Activated T-cell treated with anti-CD3 and anti-CD28 coated beads, Interleukin-2, amount 50 U/mL, for 72 hours (primary cell): ENCODE results near the gene PDZD2. TPM values are rescaled to one million over a fixed set of nuclear protein-coding genes. Genes with fewer than 3 reads are reported as not detected.

ENCODE experiments used
- ATAC-seq, 2 donors: fragments of 150-1000 bp; cut with Tn5 transposase; replicated peaks in 1 of 2; 2 replicates each; pipeline ENCODE4 v1.10.0; 2021; ENCODE audit warnings: moderate library complexity in 2 of 2, mild to moderate bottlenecking in 1 of 2
- DNase-seq, 2 donors: peaks; one replicate each; pipeline ENCODE4 v3.0.0; 2021 to 2022; ENCODE audit warnings: mixed read lengths in 1 of 2
- H3K27ac Mint-ChIP-seq: one replicate; pipeline ENCODE4 v1.8.0; 2022; ENCODE audit warnings: mild to moderate bottlenecking, moderate library complexity, mixed read lengths
- H3K27me3 Mint-ChIP-seq: one replicate; pipeline ENCODE4 v1.8.0; 2022; ENCODE audit warnings: low read depth, mixed read lengths
- H3K36me3 Mint-ChIP-seq, 2 donors: one replicate each; pipeline ENCODE4 v1.8.0; 2022; ENCODE audit warnings: mixed read lengths in 2 of 2, mild to moderate bottlenecking in 1 of 2; ENCODE audit not compliant: insufficient read depth in 2 of 2
- H3K4me1 Mint-ChIP-seq: one replicate; pipeline ENCODE4 v1.8.0; 2022; ENCODE audit warnings: low read depth, mixed read lengths
- H3K4me3 Mint-ChIP-seq, 2 donors: one replicate each; pipeline ENCODE4 v1.8.0; 2022; ENCODE audit warnings: mild to moderate bottlenecking in 2 of 2, mixed read lengths in 2 of 2, moderate library complexity in 2 of 2
- H3K9me3 Mint-ChIP-seq, 2 donors: one replicate each; pipeline ENCODE4 v1.8.0; 2022; ENCODE audit warnings: mixed read lengths in 2 of 2
- total RNA-seq, 2 donors: library from RNA; stranded (reverse); gene quantifications; one replicate each; pipeline ENCODE4 v1.2.3, GENCODE V29; 2022

The PDZD2 gene
- total RNA-seq, 2 donors from 2014 or later, result 0.02 TPM; not detected in 1

GRCh38 chr5:32129074-32129598, 490.2 kb downstream of the PDZD2 start:
- Mint-ChIP-seq H3K4me1 (peaks cover 35% of the 10 kb centered on the region), H3K36me3 (peaks cover 3 to 27% of the 10 kb centered on the region in 2 donors), H3K27me3 (no peaks in the 10 kb centered on the region), H3K9me3 (no peaks in the 10 kb centered on the region), H3K4me3 (peak overlapping the region in 1 of 2 donors; percentile 45), H3K27ac (peak overlapping the region; percentile 75)
- DNase-seq, result no peak
- peak in 1 of 2 donors; percentile 45 for ATAC-seq

- Mint-ChIP-seq H3K4me1 (peaks cover 34% of the 10 kb centered on the region), H3K9me3 (no peaks in the 10 kb centered on the region), H3K27me3 (no peaks in the 10 kb centered on the region), H3K36me3 (peaks cover 3 to 27% of the 10 kb centered on the region in 2 donors), H3K27ac (peak overlapping the region; percentile 61), H3K4me3 (no peak overlapping the region)
- DNase-seq (no peak), ATAC-seq (no peak)
Observed at GRCh38 chr5:32130865-32131264, 491.9 kb downstream of the PDZD2 start.

- no peak for DNase-seq
- Mint-ChIP-seq H3K4me1 (peaks cover 34% of the 10 kb centered on the region), H3K36me3 (peaks cover 3 to 21% of the 10 kb centered on the region in 2 donors), H3K4me3 (no peak overlapping the region), H3K9me3 (no peaks in the 10 kb centered on the region), H3K27ac (no peak overlapping the region), H3K27me3 (no peaks in the 10 kb centered on the region)
- no peak for ATAC-seq
Observed at GRCh38 chr5:32131604-32132003, 492.7 kb downstream of the PDZD2 start.

GRCh38 chr5:32132757-32133156, 493.8 kb downstream of the PDZD2 start:
- peaks cover 3 to 17% of the 10 kb centered on the region in 2 donors for H3K36me3 Mint-ChIP-seq
- no peaks in the 10 kb centered on the region for H3K27me3 Mint-ChIP-seq
- H3K9me3 Mint-ChIP-seq, result no peaks in the 10 kb centered on the region
- ATAC-seq (no peak), DNase-seq (no peak)
- H3K27ac Mint-ChIP-seq, result peak overlapping the region; percentile 63
- H3K4me3 Mint-ChIP-seq, result no peak overlapping the region
- peaks cover 34% of the 10 kb centered on the region for H3K4me1 Mint-ChIP-seq

- Mint-ChIP-seq H3K36me3 (peaks cover 7 to 21% of the 10 kb centered on the region in 2 donors), H3K4me1 (peaks cover 37% of the 10 kb centered on the region), H3K9me3 (no peaks in the 10 kb centered on the region), H3K27ac (peak overlapping the region; percentile 7), H3K27me3 (no peaks in the 10 kb centered on the region), H3K4me3 (no peak overlapping the region)
- ATAC-seq (no peak), DNase-seq (no peak)
Observed at GRCh38 chr5:32135086-32135485, 496.2 kb downstream of the PDZD2 start.

- Mint-ChIP-seq H3K9me3 (no peaks in the 10 kb centered on the region), H3K36me3 (peaks cover 7 to 26% of the 10 kb centered on the region in 2 donors), H3K27me3 (no peaks in the 10 kb centered on the region), H3K27ac (no peak overlapping the region), H3K4me1 (peaks cover 36% of the 10 kb centered on the region), H3K4me3 (no peak overlapping the region)
- ATAC-seq (no peak), DNase-seq (no peak)
Observed at GRCh38 chr5:32136342-32136741, 497.4 kb downstream of the PDZD2 start.

GRCh38 chr5:32138839-32139493, 500.0 kb downstream of the PDZD2 start:
- H3K27ac Mint-ChIP-seq, result peak overlapping the region; percentile 94
- H3K4me3 Mint-ChIP-seq, result peak overlapping the region; percentile 14 to 83
- ATAC-seq (peak; percentile 84 to 92), DNase-seq (peak; percentile 74 to 75)
- H3K36me3 Mint-ChIP-seq, result peaks cover 5 to 26% of the 10 kb centered on the region in 2 donors
- peaks cover 27% of the 10 kb centered on the region for H3K4me1 Mint-ChIP-seq
- no peaks in the 10 kb centered on the region for H3K9me3 Mint-ChIP-seq
- no peaks in the 10 kb centered on the region for H3K27me3 Mint-ChIP-seq

- no peaks in the 10 kb centered on the region for H3K27me3 Mint-ChIP-seq
- peaks cover 45% of the 10 kb centered on the region for H3K4me1 Mint-ChIP-seq
- peak overlapping the region; percentile 14 for H3K27ac Mint-ChIP-seq
- no peak for DNase-seq
- ATAC-seq, result no peak
- no peak overlapping the region for H3K4me3 Mint-ChIP-seq
- peaks cover 2 to 29% of the 10 kb centered on the region in 2 donors for H3K36me3 Mint-ChIP-seq
- no peaks in the 10 kb centered on the region for H3K9me3 Mint-ChIP-seq
Observed at GRCh38 chr5:32143617-32144377, 504.9 kb downstream of the PDZD2 start.

GRCh38 chr5:32144378-32145207, 505.7 kb downstream of the PDZD2 start:
- peak overlapping the region; percentile 64 for H3K27ac Mint-ChIP-seq
- no peak for DNase-seq
- H3K4me3 Mint-ChIP-seq, result no peak overlapping the region
- H3K4me1 Mint-ChIP-seq, result peaks cover 45% of the 10 kb centered on the region
- no peaks in the 10 kb centered on the region for H3K27me3 Mint-ChIP-seq
- H3K9me3 Mint-ChIP-seq, result no peaks in the 10 kb centered on the region
- ATAC-seq, result no peak
- H3K36me3 Mint-ChIP-seq, result peaks cover 0 to 29% of the 10 kb centered on the region in 2 donors

- H3K4me1 Mint-ChIP-seq, result peaks cover 41% of the 10 kb centered on the region
- no peaks in the 10 kb centered on the region for H3K27me3 Mint-ChIP-seq
- H3K27ac Mint-ChIP-seq, result peak overlapping the region; percentile 7
- peaks cover 0 to 26% of the 10 kb centered on the region in 2 donors for H3K36me3 Mint-ChIP-seq
- DNase-seq (no peak), ATAC-seq (no peak)
- H3K4me3 Mint-ChIP-seq, result no peak overlapping the region
- no peaks in the 10 kb centered on the region for H3K9me3 Mint-ChIP-seq
Observed at GRCh38 chr5:32145378-32145777, 506.4 kb downstream of the PDZD2 start.

GRCh38 chr5:32147236-32147635, 508.3 kb downstream of the PDZD2 start:
- no peak for ATAC-seq
- H3K36me3 Mint-ChIP-seq, result peaks cover 2 to 23% of the 10 kb centered on the region in 2 donors

GRCh38 chr5:32147959-32148358, 509.0 kb downstream of the PDZD2 start:
- H3K4me3 Mint-ChIP-seq, result no peak overlapping the region
- H3K4me1 Mint-ChIP-seq, result peaks cover 45% of the 10 kb centered on the region
- peaks cover 2 to 23% of the 10 kb centered on the region in 2 donors for H3K36me3 Mint-ChIP-seq
- H3K9me3 Mint-ChIP-seq, result no peaks in the 10 kb centered on the region
- no peaks in the 10 kb centered on the region for H3K27me3 Mint-ChIP-seq
- ATAC-seq (no peak), DNase-seq (no peak)
- H3K27ac Mint-ChIP-seq, result no peak overlapping the region

More at GRCh38 chr5:32147236-32147635, 508.3 kb downstream of the PDZD2 start:
- Mint-ChIP-seq H3K9me3 (no peaks in the 10 kb centered on the region), H3K27me3 (no peaks in the 10 kb centered on the region), H3K4me1 (peaks cover 45% of the 10 kb centered on the region), H3K27ac (peak overlapping the region; percentile 85), H3K4me3 (no peak overlapping the region)
- no peak for DNase-seq
